ENCODE data around the gene ZNF792.
"Not testable (repeated sequence)": the region's sequence is repeated elsewhere in the genome, so short reads cannot be mapped to it uniquely, and the experiment has no call there.

The ZNF792 gene

DNA sequence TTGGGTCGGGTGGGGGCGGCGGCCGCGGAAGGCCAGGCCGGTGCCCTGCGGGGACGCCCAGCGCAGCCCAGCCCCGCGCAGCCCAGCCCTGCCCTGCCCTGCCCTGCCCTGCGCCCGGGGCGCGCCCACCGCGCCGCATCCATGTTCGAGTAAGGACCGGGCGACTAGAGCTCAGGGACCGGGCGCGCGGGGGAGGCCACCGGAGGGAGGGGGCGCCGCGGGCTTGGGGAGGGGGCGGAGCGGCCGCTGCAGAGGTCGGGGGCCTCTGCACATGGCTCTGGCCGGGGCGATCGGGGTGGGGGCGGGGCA, 36.3 kb upstream of the ZNF792 start:
- Histone ChIP-seq H3K9ac (ENCODE audit: low read length) (peak overlapping the region; percentile 91), H4K20me1 (ENCODE audit: insufficient read depth, low read length) (no peaks in the 10 kb centered on the region), H3K9me2 (ENCODE audit: low read depth, low read length) (no peaks in the 10 kb centered on the region), H3K36me3 (ENCODE audit: insufficient read depth, low read length) (peaks cover 27% of the 10 kb centered on the region), H2AFZ (ENCODE audit: low read length) (no peak overlapping the region), H3K79me2 (ENCODE audit: insufficient read depth, low read length) (peaks cover 28% of the 10 kb centered on the region), H3K4me1 (ENCODE audit: insufficient read depth, low read length, severe bottlenecking) (peaks cover 53% of the 10 kb centered on the region), H3K27me3 (ENCODE audit: insufficient read depth, low read length) (no peaks in the 10 kb centered on the region), H3K27ac (ENCODE audit: low read depth, low read length, poor library complexity, severe bottlenecking) (peak overlapping the region; percentile 84), H3K4me2 (ENCODE audit: low read length) (peak overlapping the region; percentile 93), H3F3A (ENCODE audit: insufficient read depth, low read length) (no peaks in the 10 kb centered on the region), H3K4me3 (ENCODE audit: low read depth, low read length, poor library complexity, severe bottlenecking) (peak overlapping the region; percentile 86), H3K9me3 (ENCODE audit: low read length) (no peaks in the 10 kb centered on the region)
- TF ChIP-seq EZH2 (IDR thresholded peaks at IDR 0.05; ENCODE audit: borderline replicate concordance, low read length) = no peak

GRCh38 chr19:34999498-35000337, 35.7 kb upstream of the ZNF792 start, which contains the start of gene GRAMD1A:
Gene GRAMD1A, plus strand, starts transcription at chr19:35000323. Its CDS starts 156 bp downstream, at chr19:35000479.
- Histone ChIP-seq H3K9me3 (ENCODE audit: low read length) (no peaks in the 10 kb centered on the region), H3K27me3 (ENCODE audit: insufficient read depth, low read length) (no peaks in the 10 kb centered on the region), H3F3A (ENCODE audit: insufficient read depth, low read length) (no peaks in the 10 kb centered on the region), H3K4me3 (ENCODE audit: low read depth, low read length, poor library complexity, severe bottlenecking) (peak within 1 kb of the TSS; percentile 86), H3K4me2 (ENCODE audit: low read length) (peak within 1 kb of the TSS; percentile 93), H3K4me1 (ENCODE audit: insufficient read depth, low read length, severe bottlenecking) (peaks cover 53% of the 10 kb centered on the region), H3K36me3 (ENCODE audit: insufficient read depth, low read length) (peaks cover 24% of the 10 kb centered on the region; the same call in 1 of the 2 replicates), H3K9ac (ENCODE audit: low read length) (peak within 1 kb of the TSS; percentile 91), H3K79me2 (ENCODE audit: insufficient read depth, low read length) (peaks cover 28% of the 10 kb centered on the region), H4K20me1 (ENCODE audit: insufficient read depth, low read length) (no peaks in the 10 kb centered on the region), H2AFZ (ENCODE audit: low read length) (no peak within 1 kb of the TSS), H3K9me2 (ENCODE audit: low read depth, low read length) (no peaks in the 10 kb centered on the region), H3K27ac (ENCODE audit: low read depth, low read length, poor library complexity, severe bottlenecking) (peak within 1 kb of the TSS; percentile 84)
- no peak for TF ChIP-seq EZH2 (IDR thresholded peaks at IDR 0.05; ENCODE audit: borderline replicate concordance, low read length)

DNA sequence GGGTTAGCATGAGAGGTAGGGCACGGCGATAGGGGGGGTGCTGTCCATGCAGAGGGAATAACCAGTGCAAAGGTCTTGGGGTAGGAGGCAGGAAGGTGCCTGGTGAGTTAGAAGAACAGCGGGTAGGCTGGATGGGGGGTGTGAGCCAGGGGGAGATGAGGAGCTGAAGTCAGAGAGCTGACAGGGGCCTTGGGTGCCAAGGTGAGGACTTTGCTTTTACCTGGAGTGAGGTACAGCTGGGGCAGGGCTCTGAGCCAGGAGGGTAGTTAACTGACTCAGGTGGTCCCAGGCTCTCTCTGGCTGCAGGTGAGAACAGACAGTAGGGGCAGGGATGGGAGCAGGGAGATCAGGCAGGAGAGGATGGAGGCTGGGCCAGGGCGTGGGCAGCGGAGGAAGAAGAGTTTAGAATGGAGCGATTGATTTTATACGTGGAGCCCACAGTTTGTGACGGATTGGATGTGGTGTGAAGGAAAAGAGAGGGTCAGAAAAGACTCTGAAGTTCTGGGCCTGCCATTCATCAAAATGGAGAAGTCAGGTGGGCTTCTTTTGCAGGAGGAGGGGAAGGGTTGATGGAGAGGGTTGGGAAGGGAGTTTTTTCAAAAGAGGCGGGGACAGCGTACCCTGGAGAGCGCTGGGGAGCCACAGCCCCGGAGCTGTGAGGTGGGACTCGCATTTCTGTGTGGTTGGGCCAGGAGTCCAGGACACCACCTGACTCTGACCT, 34.9 kb upstream of the ZNF792 start:
- Histone ChIP-seq H3K9me3 (ENCODE audit: low read length) (no peaks in the 10 kb centered on the region), H3F3A (ENCODE audit: insufficient read depth, low read length) (no peaks in the 10 kb centered on the region), H4K20me1 (ENCODE audit: insufficient read depth, low read length) (no peaks in the 10 kb centered on the region), H3K4me3 (ENCODE audit: low read depth, low read length, poor library complexity, severe bottlenecking) (peak overlapping the region; percentile 86), H2AFZ (ENCODE audit: low read length) (no peak overlapping the region), H3K9ac (ENCODE audit: low read length) (no peak overlapping the region; the same call in 1 of the 2 replicates), H3K36me3 (ENCODE audit: insufficient read depth, low read length) (peaks cover 17% of the 10 kb centered on the region; the same call in 1 of the 2 replicates), H3K4me1 (ENCODE audit: insufficient read depth, low read length, severe bottlenecking) (peaks cover 52% of the 10 kb centered on the region), H3K27ac (ENCODE audit: low read depth, low read length, poor library complexity, severe bottlenecking) (no peak overlapping the region), H3K79me2 (ENCODE audit: insufficient read depth, low read length) (peaks cover 22% of the 10 kb centered on the region), H3K4me2 (ENCODE audit: low read length) (peak overlapping the region; percentile 93; the same call in 1 of the 2 replicates), H3K27me3 (ENCODE audit: insufficient read depth, low read length) (peaks cover 5% of the 10 kb centered on the region; the same call in 1 of the 2 replicates), H3K9me2 (ENCODE audit: low read depth, low read length) (no peaks in the 10 kb centered on the region)
- TF ChIP-seq, protein P1, sequence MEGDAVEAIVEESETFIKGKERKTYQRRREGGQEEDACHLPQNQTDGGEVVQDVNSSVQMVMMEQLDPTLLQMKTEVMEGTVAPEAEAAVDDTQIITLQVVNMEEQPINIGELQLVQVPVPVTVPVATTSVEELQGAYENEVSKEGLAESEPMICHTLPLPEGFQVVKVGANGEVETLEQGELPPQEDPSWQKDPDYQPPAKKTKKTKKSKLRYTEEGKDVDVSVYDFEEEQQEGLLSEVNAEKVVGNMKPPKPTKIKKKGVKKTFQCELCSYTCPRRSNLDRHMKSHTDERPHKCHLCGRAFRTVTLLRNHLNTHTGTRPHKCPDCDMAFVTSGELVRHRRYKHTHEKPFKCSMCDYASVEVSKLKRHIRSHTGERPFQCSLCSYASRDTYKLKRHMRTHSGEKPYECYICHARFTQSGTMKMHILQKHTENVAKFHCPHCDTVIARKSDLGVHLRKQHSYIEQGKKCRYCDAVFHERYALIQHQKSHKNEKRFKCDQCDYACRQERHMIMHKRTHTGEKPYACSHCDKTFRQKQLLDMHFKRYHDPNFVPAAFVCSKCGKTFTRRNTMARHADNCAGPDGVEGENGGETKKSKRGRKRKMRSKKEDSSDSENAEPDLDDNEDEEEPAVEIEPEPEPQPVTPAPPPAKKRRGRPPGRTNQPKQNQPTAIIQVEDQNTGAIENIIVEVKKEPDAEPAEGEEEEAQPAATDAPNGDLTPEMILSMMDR (IDR thresholded peaks at IDR 0.05; ENCODE audit: low read length) = no peak
- no peak for TF ChIP-seq EZH2 (IDR thresholded peaks at IDR 0.05; ENCODE audit: borderline replicate concordance, low read length)

DNA sequence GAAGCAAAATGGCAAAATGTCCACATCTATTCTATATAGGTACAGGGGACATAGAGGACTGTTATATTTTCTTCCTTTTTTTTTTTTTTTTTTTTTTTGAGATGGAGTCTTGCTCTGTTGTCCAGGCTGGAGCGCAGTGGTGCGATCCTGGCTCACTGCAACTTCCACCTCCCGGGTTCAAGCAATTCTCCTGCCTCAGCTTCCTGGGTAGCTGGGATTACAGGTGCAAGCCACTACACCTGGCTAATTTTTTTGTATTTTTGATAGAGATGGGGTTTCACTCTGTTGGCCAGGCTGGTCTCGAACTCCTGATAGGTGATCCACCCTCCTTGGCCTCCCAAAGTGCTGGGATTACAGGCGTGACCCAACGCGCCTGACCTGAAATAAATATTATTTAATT, 34.2 kb upstream of the ZNF792 start:
- H3K9me2 ChIP-seq (ENCODE audit: low read depth, low read length); H2AFZ ChIP-seq (ENCODE audit: low read length); H3K4me3 ChIP-seq (ENCODE audit: low read depth, low read length, poor library complexity, severe bottlenecking); H3K4me2 ChIP-seq (ENCODE audit: low read length); H3K9ac ChIP-seq (ENCODE audit: low read length); H3K27me3 ChIP-seq (ENCODE audit: insufficient read depth, low read length); H3K9me3 ChIP-seq (ENCODE audit: low read length); H3F3A ChIP-seq (ENCODE audit: insufficient read depth, low read length); H4K20me1 ChIP-seq (ENCODE audit: insufficient read depth, low read length); H3K27ac ChIP-seq (ENCODE audit: low read depth, low read length, poor library complexity, severe bottlenecking): not testable (repeated sequence)
- Histone ChIP-seq H3K4me1 (ENCODE audit: insufficient read depth, low read length, severe bottlenecking) (peaks cover 46% of the 10 kb centered on the region), H3K79me2 (ENCODE audit: insufficient read depth, low read length) (peaks cover 18% of the 10 kb centered on the region), H3K36me3 (ENCODE audit: insufficient read depth, low read length) (peaks cover 12% of the 10 kb centered on the region; the same call in 1 of the 2 replicates)
